GM12875 (cell line): Measurements from ENCODE around the gene COL25A1.

ENCODE experiments used
- H3K4me3 ChIP-seq: one replicate; pipeline ENCODE4 v1.5.1; 2011; ENCODE audit warnings: low read depth, low read length, control low read depth
- TF ChIP-seq, protein P1 (sequence below): IDR thresholded peaks from 2 replicates; pipeline ENCODE4 v1.5.1; 2011; ENCODE audit warnings: low read depth, mild to moderate bottlenecking, control low read depth, inconsistent platforms, low read length, moderate library complexity, borderline replicate concordance; ENCODE audit not compliant: insufficient read depth

The COL25A1 gene

DNA sequence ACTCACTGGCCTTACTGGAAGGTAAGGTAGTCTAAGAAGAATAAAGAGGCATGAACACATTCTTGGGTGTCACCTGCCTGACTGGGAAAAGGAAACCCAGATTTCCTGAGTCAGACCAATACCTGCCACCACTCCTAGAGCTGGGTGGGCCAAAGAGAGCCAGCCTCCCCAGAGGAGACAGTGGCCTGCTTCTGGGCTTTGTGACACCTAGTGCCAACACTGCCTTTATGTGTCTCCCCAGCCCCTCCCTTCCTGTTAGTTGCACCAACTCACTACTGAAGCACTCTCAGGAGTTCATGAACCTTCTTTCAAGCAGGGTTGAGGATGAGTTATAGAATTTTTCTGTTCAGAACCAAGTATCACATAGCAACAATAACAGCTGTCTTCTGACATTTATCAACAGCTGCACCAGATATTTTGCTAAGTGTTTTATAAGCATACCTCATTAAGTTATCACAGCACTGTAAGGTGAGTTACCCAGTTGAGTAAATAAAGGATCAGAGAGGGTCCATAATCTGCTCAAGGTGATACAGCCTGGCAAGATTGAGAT lies 462.0 kb downstream of the COL25A1 start:
- TF ChIP-seq, protein P1, sequence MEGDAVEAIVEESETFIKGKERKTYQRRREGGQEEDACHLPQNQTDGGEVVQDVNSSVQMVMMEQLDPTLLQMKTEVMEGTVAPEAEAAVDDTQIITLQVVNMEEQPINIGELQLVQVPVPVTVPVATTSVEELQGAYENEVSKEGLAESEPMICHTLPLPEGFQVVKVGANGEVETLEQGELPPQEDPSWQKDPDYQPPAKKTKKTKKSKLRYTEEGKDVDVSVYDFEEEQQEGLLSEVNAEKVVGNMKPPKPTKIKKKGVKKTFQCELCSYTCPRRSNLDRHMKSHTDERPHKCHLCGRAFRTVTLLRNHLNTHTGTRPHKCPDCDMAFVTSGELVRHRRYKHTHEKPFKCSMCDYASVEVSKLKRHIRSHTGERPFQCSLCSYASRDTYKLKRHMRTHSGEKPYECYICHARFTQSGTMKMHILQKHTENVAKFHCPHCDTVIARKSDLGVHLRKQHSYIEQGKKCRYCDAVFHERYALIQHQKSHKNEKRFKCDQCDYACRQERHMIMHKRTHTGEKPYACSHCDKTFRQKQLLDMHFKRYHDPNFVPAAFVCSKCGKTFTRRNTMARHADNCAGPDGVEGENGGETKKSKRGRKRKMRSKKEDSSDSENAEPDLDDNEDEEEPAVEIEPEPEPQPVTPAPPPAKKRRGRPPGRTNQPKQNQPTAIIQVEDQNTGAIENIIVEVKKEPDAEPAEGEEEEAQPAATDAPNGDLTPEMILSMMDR, result no peak

DNA sequence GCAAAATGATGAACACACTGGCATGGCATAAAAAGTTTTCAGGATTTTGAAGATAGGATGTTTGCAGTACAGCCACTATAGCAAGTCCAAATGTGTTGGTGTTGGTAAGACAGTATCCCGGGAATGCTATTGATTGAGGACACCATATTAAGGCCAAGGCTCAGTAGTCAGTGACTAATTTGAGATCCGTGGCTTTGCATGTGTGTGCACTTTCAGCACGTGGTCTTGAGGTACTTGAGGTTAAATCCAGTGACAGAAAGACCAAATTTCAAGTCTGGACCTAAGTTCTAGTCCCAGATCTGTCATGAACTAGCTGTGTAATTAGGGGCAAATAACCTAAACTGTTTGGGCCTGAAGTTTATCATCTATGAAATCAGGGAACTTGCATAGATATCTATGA lies 463.1 kb downstream of the COL25A1 start:
- no peak overlapping the region for H3K4me3 ChIP-seq

More for the DNA sequence above, 462.0 kb downstream of the COL25A1 start:
- no peak overlapping the region for H3K4me3 ChIP-seq

DNA sequence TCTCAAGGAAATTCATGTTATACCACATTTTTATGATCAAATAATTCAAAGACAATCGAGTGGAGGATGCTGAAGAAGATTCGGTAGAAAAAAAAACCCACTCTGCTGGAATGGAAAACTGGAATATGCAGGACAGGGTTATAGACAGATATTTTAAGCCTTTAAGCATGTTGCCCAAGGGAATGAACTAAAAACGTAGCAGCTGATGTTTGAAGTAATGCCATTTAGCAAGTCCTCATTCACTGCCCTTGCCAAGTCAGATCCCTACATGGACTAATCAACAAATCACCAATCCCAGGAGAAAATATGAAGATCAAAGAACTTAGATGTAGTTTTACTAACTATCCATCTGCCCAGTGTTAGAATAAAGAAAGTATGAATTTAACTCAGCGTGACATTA lies 464.0 kb downstream of the COL25A1 start:
- TF ChIP-seq, protein P1, result no peak
- no peak overlapping the region for H3K4me3 ChIP-seq

More for the DNA sequence above, 463.1 kb downstream of the COL25A1 start:
- TF ChIP-seq, protein P1, result no peak

DNA sequence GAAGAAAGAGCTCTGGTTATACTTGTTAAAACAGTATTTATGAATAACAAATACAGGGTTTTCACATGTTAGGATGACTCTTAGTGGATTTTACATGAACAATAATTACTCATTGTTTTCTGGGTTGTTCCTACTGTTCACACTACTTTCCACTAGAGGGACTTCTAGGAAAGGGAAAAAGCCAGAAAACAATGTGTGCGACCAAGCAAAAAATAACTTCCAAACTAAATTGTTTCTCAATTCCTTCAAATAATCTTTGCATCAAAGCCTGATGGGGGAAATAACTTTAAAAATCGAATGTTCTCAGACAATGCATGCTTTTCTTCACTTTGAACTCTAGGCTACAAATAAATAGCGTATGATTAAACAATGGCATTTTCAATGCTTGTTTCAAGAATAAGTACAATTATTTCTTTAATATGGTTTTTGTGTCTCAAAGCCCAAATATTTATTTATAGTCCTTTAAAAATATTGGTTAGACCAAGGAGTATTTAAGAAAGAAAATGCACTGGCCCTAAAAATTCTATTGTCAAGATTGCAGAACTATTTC lies 467.5 kb downstream of the COL25A1 start:
- TF ChIP-seq, protein P1, result peak; percentile 31; the same call in 1 of the 2 replicates
- no peak overlapping the region for H3K4me3 ChIP-seq

DNA sequence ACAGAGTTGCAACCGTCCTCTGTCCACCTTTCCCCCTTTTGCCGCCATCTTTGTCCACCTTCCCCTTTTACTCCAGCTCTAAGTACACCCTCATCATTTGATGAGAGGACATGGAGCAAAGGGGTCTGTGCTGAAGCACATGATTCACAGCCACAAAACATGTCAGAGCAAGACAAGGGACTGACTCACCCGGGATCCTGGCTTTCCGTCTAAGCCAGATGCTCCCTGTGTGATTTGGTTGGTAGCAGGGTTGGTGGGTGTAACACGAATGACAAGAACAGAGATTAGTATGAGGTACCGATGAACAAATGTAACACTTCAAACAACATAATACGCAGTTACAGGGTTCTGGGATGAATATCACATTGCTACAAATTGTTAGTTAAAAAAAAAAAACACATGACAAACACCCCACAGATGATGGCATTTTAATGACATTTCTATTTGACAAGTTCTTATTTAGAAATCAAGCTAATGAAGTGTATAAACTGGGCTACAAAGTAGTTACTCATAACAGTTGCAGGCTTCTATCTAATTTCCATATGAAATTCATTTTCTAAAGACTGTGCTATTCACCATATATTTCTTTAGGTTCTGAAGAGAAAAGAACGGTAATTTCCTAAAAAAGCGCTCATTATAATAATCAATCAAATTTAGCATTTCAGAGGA lies 468.2 kb downstream of the COL25A1 start:
- H3K4me3 ChIP-seq, result no peak overlapping the region

DNA sequence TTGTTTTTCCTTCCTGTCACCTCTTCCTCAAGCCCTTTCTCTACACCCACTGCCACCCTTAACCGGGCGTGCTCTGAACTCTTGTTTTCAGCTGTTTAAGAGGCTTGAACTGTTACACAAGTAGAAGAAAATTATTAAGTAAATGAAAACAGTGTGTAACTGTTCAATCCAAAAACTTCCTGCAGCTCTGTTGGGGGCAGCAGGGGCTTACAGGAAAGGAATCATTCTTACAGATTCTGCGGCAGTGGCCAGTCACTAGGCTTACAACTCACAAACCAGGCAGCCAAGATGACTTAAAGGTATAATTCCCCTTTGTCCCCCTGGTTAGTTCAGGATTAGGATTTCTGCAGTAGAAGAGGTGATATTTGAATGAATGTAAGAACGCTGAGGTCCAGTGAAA lies 469.4 kb downstream of the COL25A1 start:
- TF ChIP-seq, protein P1, result no peak
- no peak overlapping the region for H3K4me3 ChIP-seq

More for the DNA sequence above, 468.2 kb downstream of the COL25A1 start:
- TF ChIP-seq, protein P1, result no peak

DNA sequence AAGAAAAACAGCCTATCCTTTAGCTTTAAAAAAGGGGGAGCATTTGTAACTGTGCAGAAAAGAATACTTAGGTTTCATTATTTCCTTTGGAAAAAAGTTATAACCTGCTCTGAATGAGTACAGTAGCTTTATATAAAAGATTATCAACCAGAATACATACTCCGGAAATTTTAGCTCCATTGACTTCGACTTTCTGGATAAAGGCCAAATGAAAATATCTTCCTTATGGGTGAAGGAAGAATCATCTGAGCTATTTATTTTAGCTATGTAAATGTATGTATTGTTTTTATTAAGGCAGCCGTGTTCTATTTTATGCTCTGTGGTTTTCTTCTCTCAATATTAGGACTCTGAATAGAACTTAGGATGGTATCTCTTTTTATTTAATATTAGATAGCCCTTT lies 470.6 kb downstream of the COL25A1 start:
- TF ChIP-seq, protein P1, result no peak
- H3K4me3 ChIP-seq, result no peak overlapping the region
